K562 (cell line): ENCODE data around the gene CDRT15. TPM values are rescaled to one million over a fixed set of nuclear protein-coding genes. Genes with fewer than 3 reads are reported as not detected.
A peak's percentile ranks its signal among the peaks of the same experiment; 100 is the strongest.

Source experiments
- ARHGAP35 ChIP-seq: fragments of 450-650 bp; IDR thresholded peaks from 2 replicates; pipeline ENCODE4 v1.6.1; 2018; ENCODE audit not compliant: partially characterized antibody
- ASH1L ChIP-seq: fragments of 450-650 bp; IDR thresholded peaks from 2 replicates; pipeline ENCODE4 v1.6.1; 2018; ENCODE audit warnings: borderline replicate concordance, mild to moderate bottlenecking, low read depth; ENCODE audit not compliant: partially characterized antibody
- EZH2 ChIP-seq: IDR thresholded peaks from 2 replicates; pipeline ENCODE4 v1.6.1; 2012; ENCODE audit warnings: low read depth, mild to moderate bottlenecking, inconsistent platforms, low read length, borderline replicate concordance
- FOXA3 ChIP-seq, 2 experiments: fragments of 450-650 bp in 1 of 2; sonication (generic) in 1 of 2; formaldehyde crosslinking; IDR thresholded peaks in 1 of 2; conservative IDR thresholded peaks in 1 of 2; 2 replicates each; pipeline versions ENCODE4 v1.4.0 to v1.8.0; 2020 to 2022; ENCODE audit warnings: mild to moderate bottlenecking in 2 of 2, missing genetic modification reagents in 1 of 2
- HMBOX1 ChIP-seq: sonication (generic); IDR thresholded peaks from 2 replicates; pipeline ENCODE4 v1.6.1; 2016
- KAT7 ChIP-seq: sonication (generic); formaldehyde crosslinking; IDR thresholded peaks from 2 replicates; pipeline ENCODE4 v1.8.0; 2022; ENCODE audit warnings: missing genetic modification reagents, mild to moderate bottlenecking, borderline replicate concordance
- KLF16 ChIP-seq: IDR thresholded peaks from 2 replicates; pipeline ENCODE4 v1.6.1; 2016; ENCODE audit warnings: antibody characterized with exemption
- MECOM ChIP-seq: fragments of 250-450 bp; sonication (Bioruptor Pico); IDR thresholded peaks from 2 replicates; pipeline ENCODE4 v1.8.0; 2022; ENCODE audit warnings: inconsistent platforms
- NR4A1 ChIP-seq, 2 experiments: fragments of 250-450 bp in 1 of 2; fragments of 450-650 bp in 1 of 2; sonication (Bioruptor Pico) in 1 of 2; IDR thresholded peaks; 2 replicates each; pipeline versions ENCODE4 v1.4.0 to v1.6.1; 2016 to 2020; ENCODE audit warnings: mild to moderate bottlenecking in 2 of 2, missing compliant biosample characterization in 1 of 2, missing genetic modification characterization in 1 of 2, moderate library complexity in 1 of 2
- PPARD ChIP-seq: fragments of 250-450 bp; sonication (Bioruptor Pico); IDR thresholded peaks from 2 replicates; pipeline ENCODE4 v1.8.0; 2022; ENCODE audit warnings: inconsistent platforms, mild to moderate bottlenecking, moderate library complexity
- RAD51 ChIP-seq: fragments of 450-650 bp; IDR thresholded peaks from 2 replicates; pipeline ENCODE4 v1.7.1; 2016; ENCODE audit warnings: low read depth, mild to moderate bottlenecking, borderline replicate concordance
- SNRNP70 ChIP-seq: fragments of 200-400 bp; formaldehyde crosslinking; optimal IDR thresholded peaks from 2 replicates; pipeline ENCODE3; 2017; ENCODE audit warnings: low read depth, low read length
- SRF ChIP-seq, 2 experiments: fragments of 250-450, 450-650 bp in 1 of 2; sonication (Bioruptor Pico) in 1 of 2; sonication (generic) in 1 of 2; formaldehyde crosslinking; IDR thresholded peaks; 2 replicates each; pipeline versions ENCODE4 v1.5.0 to v1.5.1; 2020 to 2022; ENCODE audit warnings: mild to moderate bottlenecking in 1 of 2, missing genetic modification reagents in 1 of 2
- ZBED1 ChIP-seq: IDR thresholded peaks from 2 replicates; pipeline ENCODE4 v1.6.1; 2014
- ZNF511 ChIP-seq: sonication (generic); formaldehyde crosslinking; IDR thresholded peaks from 2 replicates; pipeline ENCODE4 v1.8.0; 2022; ENCODE audit warnings: mild to moderate bottlenecking, missing genetic modification reagents
- ZNF584 ChIP-seq: fragments of 200-800 bp; sonication (Bioruptor generic); IDR thresholded peaks from 2 replicates; pipeline ENCODE4 v1.6.1; 2016; ENCODE audit warnings: low read depth, mild to moderate bottlenecking, missing genetic modification characterization, missing compliant biosample characterization
- polyA plus RNA-seq, 8 experiments: library from polyadenylated mRNA; depleted of rRNA in 4 of 8; stranded (reverse) in 5 of 8; unstranded in 3 of 8; fragments of >200 nt; fragmentation: Nextera tagmentation in 2 of 8; fragmentation: Illumina TruSeq in 1 of 8; extraction: Ambion mirVana in 2 of 8; extraction: Trizol in 1 of 8; gene quantifications; 2 replicates each; pipeline versions ENCODE4 v1.2.1 to v1.2.3, GENCODE V29; 2011 to 2014; ENCODE audit warnings: inconsistent platforms in 1 of 8, missing spikeins in 1 of 8
- total RNA-seq, 7 experiments: library from RNA; depleted of rRNA in 6 of 7; stranded (reverse); fragments of >200 nt in 6 of 7; fragmentation: Illumina TruSeq in 2 of 7; extraction: Trizol in 2 of 7; gene quantifications; 2 replicates each; pipeline versions ENCODE4 v1.2.1 to v1.2.3, GENCODE V29; 2011 to 2021; ENCODE audit warnings: low replicate concordance in 1 of 7
- TF ChIP-seq, protein P1 (sequence below), 2 experiments: IDR thresholded peaks; 2 replicates each; pipeline ENCODE4 v1.6.1; 2011; ENCODE audit warnings: borderline replicate concordance in 1 of 2, control low read depth in 1 of 2, low read depth in 1 of 2, low read length in 1 of 2, mild to moderate bottlenecking in 1 of 2, mixed read lengths in 1 of 2, moderate library complexity in 1 of 2; ENCODE audit not compliant: insufficient read depth in 1 of 2, insufficient read length in 1 of 2, poor library complexity in 1 of 2, severe bottlenecking in 1 of 2; ENCODE audit errors: extremely low read depth in 1 of 2
- TF ChIP-seq, protein P2 (sequence below): fragments of 250-450 bp; sonication (Bioruptor Pico); IDR thresholded peaks from 2 replicates; pipeline ENCODE4 v1.8.0; 2021; ENCODE audit warnings: borderline replicate concordance, mild to moderate bottlenecking, moderate library complexity; ENCODE audit not compliant: poor library complexity, severe bottlenecking
- TF ChIP-seq, protein P3 (sequence below): sonication (generic); formaldehyde crosslinking; IDR thresholded peaks from 2 replicates; pipeline ENCODE4 v1.8.0; 2022; ENCODE audit warnings: missing genetic modification reagents, mild to moderate bottlenecking, moderate library complexity, borderline replicate concordance
- TF ChIP-seq, protein P4 (sequence below), 2 experiments: IDR thresholded peaks in 1 of 2; conservative IDR thresholded peaks in 1 of 2; 2 replicates each; pipeline ENCODE4 v1.6.1; 2016; ENCODE audit warnings: low read depth in 2 of 2, mild to moderate bottlenecking in 1 of 2, missing compliant biosample characterization in 1 of 2, missing genetic modification characterization in 1 of 2, moderate library complexity in 1 of 2

Gene CDRT15
- total and polyA plus RNA-seq, 9 of the 15 experiments (the other 6 are each of a cell fraction or from before 2014, with no cell fraction given), result not detected

- TF ChIP-seq, protein P1, sequence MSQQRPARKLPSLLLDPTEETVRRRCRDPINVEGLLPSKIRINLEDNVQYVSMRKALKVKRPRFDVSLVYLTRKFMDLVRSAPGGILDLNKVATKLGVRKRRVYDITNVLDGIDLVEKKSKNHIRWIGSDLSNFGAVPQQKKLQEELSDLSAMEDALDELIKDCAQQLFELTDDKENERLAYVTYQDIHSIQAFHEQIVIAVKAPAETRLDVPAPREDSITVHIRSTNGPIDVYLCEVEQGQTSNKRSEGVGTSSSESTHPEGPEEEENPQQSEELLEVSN (IDR thresholded peaks at IDR 0.05; ENCODE audit: borderline replicate concordance in 1 of 2, extremely low read depth in 1 of 2, insufficient read depth in 1 of 2, insufficient read length in 1 of 2, low read depth in 1 of 2, low read length in 1 of 2, poor library complexity in 1 of 2, severe bottlenecking in 1 of 2), result no peak
- TF ChIP-seq MECOM (CRISPR knock-in tag) (0 out of 2 replicates have a peak, but pooled peaks have one; percentile 19), KAT7 (CRISPR knock-in tag) (no peak), HMBOX1 (peak; percentile 20; the same call in 1 of the 2 replicates), EZH2 (no peak), ZBED1 (no peak), ZNF584 (peak; percentile 69; the same call in 1 of the 2 replicates), ZNF511 (no peak), ARHGAP35 (no peak), ASH1L (no peak), SNRNP70 (no peak), RAD51 (no peak), KLF16 (peak; percentile 54), PPARD (CRISPR knock-in tag) (no peak), FOXA3 (CRISPR knock-in tag; conservative IDR thresholded peaks at IDR 0.05 in 1 of 2, IDR thresholded peaks at IDR 0.05 in 1 of 2) (no peak), SRF (CRISPR knock-in tag; IDR thresholded peaks at IDR 0.05) (no peak), NR4A1 (CRISPR knock-in tag; IDR thresholded peaks at IDR 0.05) (no peak), NR4A1 (tag; IDR thresholded peaks at IDR 0.05) (no peak)
- TF ChIP-seq, protein P2, sequence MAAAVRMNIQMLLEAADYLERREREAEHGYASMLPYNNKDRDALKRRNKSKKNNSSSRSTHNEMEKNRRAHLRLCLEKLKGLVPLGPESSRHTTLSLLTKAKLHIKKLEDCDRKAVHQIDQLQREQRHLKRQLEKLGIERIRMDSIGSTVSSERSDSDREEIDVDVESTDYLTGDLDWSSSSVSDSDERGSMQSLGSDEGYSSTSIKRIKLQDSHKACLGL (CRISPR knock-in tag), result no peak
- TF ChIP-seq, protein P3, sequence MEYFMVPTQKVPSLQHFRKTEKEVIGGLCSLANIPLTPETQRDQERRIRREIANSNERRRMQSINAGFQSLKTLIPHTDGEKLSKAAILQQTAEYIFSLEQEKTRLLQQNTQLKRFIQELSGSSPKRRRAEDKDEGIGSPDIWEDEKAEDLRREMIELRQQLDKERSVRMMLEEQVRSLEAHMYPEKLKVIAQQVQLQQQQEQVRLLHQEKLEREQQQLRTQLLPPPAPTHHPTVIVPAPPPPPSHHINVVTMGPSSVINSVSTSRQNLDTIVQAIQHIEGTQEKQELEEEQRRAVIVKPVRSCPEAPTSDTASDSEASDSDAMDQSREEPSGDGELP, result no peak
- TF ChIP-seq, protein P4, sequence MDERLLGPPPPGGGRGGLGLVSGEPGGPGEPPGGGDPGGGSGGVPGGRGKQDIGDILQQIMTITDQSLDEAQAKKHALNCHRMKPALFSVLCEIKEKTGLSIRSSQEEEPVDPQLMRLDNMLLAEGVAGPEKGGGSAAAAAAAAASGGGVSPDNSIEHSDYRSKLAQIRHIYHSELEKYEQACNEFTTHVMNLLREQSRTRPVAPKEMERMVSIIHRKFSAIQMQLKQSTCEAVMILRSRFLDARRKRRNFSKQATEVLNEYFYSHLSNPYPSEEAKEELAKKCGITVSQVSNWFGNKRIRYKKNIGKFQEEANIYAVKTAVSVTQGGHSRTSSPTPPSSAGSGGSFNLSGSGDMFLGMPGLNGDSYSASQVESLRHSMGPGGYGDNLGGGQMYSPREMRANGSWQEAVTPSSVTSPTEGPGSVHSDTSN (CRISPR knock-in tag; IDR thresholded peaks at IDR 0.05; ENCODE audit: low read depth), result no peak
- TF ChIP-seq, protein P4 (tag; conservative IDR thresholded peaks at IDR 0.05; ENCODE audit: low read depth), result no peak
These were observed 27.4 kb downstream of the CDRT15 start (continued) for GRCh38 chr17:14209215-14209614.
